ENCODE measurements around the gene ADAMTS17.

DNA sequence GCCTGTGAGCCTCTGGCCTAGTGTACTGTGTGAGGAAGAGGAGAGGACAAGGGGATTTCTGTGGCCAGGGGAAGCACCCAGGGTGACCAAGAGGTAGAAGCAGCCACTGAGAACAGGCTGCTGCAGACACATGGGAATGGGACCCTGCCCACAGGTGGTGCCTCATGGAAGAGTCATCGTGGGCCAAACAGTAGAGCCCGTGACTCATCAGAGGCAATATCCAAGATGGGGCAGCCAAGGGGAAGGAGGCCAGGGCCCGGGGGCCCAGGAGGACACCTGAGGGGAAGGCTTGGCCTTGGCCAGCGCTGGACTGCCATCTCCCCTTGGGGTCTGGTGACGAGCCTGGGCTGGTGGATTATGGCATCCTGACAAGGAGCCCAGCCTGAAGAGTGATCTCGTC is 333.5 kb downstream of the ADAMTS17 start:
- TF ChIP-seq, protein P1, sequence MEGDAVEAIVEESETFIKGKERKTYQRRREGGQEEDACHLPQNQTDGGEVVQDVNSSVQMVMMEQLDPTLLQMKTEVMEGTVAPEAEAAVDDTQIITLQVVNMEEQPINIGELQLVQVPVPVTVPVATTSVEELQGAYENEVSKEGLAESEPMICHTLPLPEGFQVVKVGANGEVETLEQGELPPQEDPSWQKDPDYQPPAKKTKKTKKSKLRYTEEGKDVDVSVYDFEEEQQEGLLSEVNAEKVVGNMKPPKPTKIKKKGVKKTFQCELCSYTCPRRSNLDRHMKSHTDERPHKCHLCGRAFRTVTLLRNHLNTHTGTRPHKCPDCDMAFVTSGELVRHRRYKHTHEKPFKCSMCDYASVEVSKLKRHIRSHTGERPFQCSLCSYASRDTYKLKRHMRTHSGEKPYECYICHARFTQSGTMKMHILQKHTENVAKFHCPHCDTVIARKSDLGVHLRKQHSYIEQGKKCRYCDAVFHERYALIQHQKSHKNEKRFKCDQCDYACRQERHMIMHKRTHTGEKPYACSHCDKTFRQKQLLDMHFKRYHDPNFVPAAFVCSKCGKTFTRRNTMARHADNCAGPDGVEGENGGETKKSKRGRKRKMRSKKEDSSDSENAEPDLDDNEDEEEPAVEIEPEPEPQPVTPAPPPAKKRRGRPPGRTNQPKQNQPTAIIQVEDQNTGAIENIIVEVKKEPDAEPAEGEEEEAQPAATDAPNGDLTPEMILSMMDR (IDR thresholded peaks at IDR 0.05), result no peak
- no peak for TF ChIP-seq POLR2A (IDR thresholded peaks at IDR 0.05)
- no peak for TF ChIP-seq POLR2AphosphoS5 (IDR thresholded peaks at IDR 0.05)
- TF ChIP-seq EP300 (IDR thresholded peaks at IDR 0.05), result no peak
